GM06990 (cell line): Measurements from ENCODE around the gene CCDC12.

Experiments used
- DNase-seq: peaks from one replicate; pipeline ENCODE4 v3.0.0-alpha.2; 2011; ENCODE audit not compliant: insufficient read length; ENCODE audit errors: extremely low read depth
- H3K27me3 ChIP-seq: replicated peaks from 2 replicates; pipeline ENCODE4 v1.6.0; 2011; ENCODE audit warnings: low read length; ENCODE audit not compliant: control insufficient read depth, insufficient read depth
- H3K36me3 ChIP-seq: 2 replicates; pipeline ENCODE4 v1.5.1; 2011; ENCODE audit warnings: low read length; ENCODE audit not compliant: control insufficient read depth, insufficient read depth
- H3K4me3 ChIP-seq: replicated peaks from 2 replicates; pipeline ENCODE4 v1.5.1; 2011; ENCODE audit warnings: low read depth, mild to moderate bottlenecking, control low read depth, low read length
- CTCF ChIP-seq: IDR thresholded peaks from 2 replicates; pipeline ENCODE4 v1.5.1; 2011; ENCODE audit warnings: low read length, control low read depth, mild to moderate bottlenecking, inconsistent platforms; ENCODE audit not compliant: insufficient read depth, poor library complexity, severe bottlenecking

CCDC12 gene

GRCh38 chr3:46926871-46927717 is 49.5 kb downstream of the CCDC12 start:
- DNase-seq: peak; percentile 91
- TF ChIP-seq CTCF: no peak
- no peaks in the 10 kb centered on the region for H3K27me3 ChIP-seq
- peak overlapping the region; percentile 31; the same call in 1 of the 2 replicates for H3K4me3 ChIP-seq
- peaks cover 31% of the 10 kb centered on the region for H3K36me3 ChIP-seq

GRCh38 chr3:46926447-46926846 is 50.1 kb downstream of the CCDC12 start:
- H3K27me3 ChIP-seq: no peaks in the 10 kb centered on the region
- peaks cover 36% of the 10 kb centered on the region for H3K36me3 ChIP-seq
- TF ChIP-seq CTCF: no peak
- peak overlapping the region; percentile 31 for H3K4me3 ChIP-seq
- DNase-seq: no peak

- Histone ChIP-seq H3K4me3 (peak overlapping the region; percentile 31), H3K36me3 (peaks cover 40% of the 10 kb centered on the region), H3K27me3 (no peaks in the 10 kb centered on the region)
- no peak for TF ChIP-seq CTCF
- no peak for DNase-seq
These were observed 50.5 kb downstream of the CCDC12 start for GRCh38 chr3:46926039-46926438.

GRCh38 chr3:46925585-46925934 is 51.0 kb downstream of the CCDC12 start:
- TF ChIP-seq CTCF: no peak
- no peak for DNase-seq
- H3K27me3 ChIP-seq: no peaks in the 10 kb centered on the region
- H3K36me3 ChIP-seq: peaks cover 40% of the 10 kb centered on the region
- H3K4me3 ChIP-seq: no peak overlapping the region

GRCh38 chr3:46924921-46925584 is 51.5 kb downstream of the CCDC12 start:
- H3K4me3 ChIP-seq: no peak overlapping the region
- H3K36me3 ChIP-seq: peaks cover 43% of the 10 kb centered on the region
- H3K27me3 ChIP-seq: no peaks in the 10 kb centered on the region
- no peak for DNase-seq
- no peak for TF ChIP-seq CTCF
